Ishikawa (cell line): ENCODE results near the gene ZNF155.
A peak's percentile ranks its signal among the peaks of the same experiment; 100 is the strongest.

Source experiments
- CEBPB ChIP-seq: IDR thresholded peaks from 2 replicates; pipeline ENCODE4 v1.6.1; 2012
- CREB1 ChIP-seq: IDR thresholded peaks from 2 replicates; pipeline ENCODE4 v1.6.1; 2012; ENCODE audit warnings: low read depth
- EP300 ChIP-seq: IDR thresholded peaks from 2 replicates; pipeline ENCODE4 v1.6.1; 2012; ENCODE audit warnings: borderline replicate concordance
- FOXM1 ChIP-seq: IDR thresholded peaks from 2 replicates; pipeline ENCODE4 v1.6.1; 2012; ENCODE audit warnings: low read depth, borderline replicate concordance
- MAX ChIP-seq: IDR thresholded peaks from 2 replicates; pipeline ENCODE4 v1.6.1; 2012
- RAD21 ChIP-seq: IDR thresholded peaks from 2 replicates; pipeline ENCODE4 v1.6.1; 2012; ENCODE audit warnings: low read depth
- REST ChIP-seq: IDR thresholded peaks from 2 replicates; pipeline ENCODE4 v1.6.1; 2012; ENCODE audit warnings: low read depth, mild to moderate bottlenecking
- TAF1 ChIP-seq: IDR thresholded peaks from 2 replicates; pipeline ENCODE4 v1.6.1; 2012; ENCODE audit warnings: low read depth, mild to moderate bottlenecking
- TCF12 ChIP-seq: IDR thresholded peaks from 2 replicates; pipeline ENCODE4 v1.6.1; 2012; ENCODE audit warnings: low read depth
- YY1 ChIP-seq: IDR thresholded peaks from 2 replicates; pipeline ENCODE4 v1.6.1; 2012; ENCODE audit warnings: low read depth

ZNF155 gene

GRCh38 chr19:44032001-44032610 is 48.1 kb downstream of the ZNF155 start:
- TF ChIP-seq TCF12 (0 out of 2 replicates have a peak, but pooled peaks have one; percentile 29), YY1 (no peak), EP300 (no peak)

- TF ChIP-seq FOXM1 (no peak), TCF12 (no peak), REST (no peak), EP300 (no peak), RAD21 (no peak), CREB1 (no peak), MAX (no peak), TAF1 (no peak), CEBPB (no peak)
Measured at GRCh38 chr19:44042147-44042546, 58.2 kb downstream of the ZNF155 start.
